Activated T-cell treated with anti-CD3 and anti-CD28 coated beads, Interleukin-2, amount 50 U/mL, for 4 hours (primary cell): ENCODE results near the gene SHISA7. TPM values are rescaled to one million over a fixed set of nuclear protein-coding genes. Genes with fewer than 3 reads are reported as not detected.

Experiments used
- ATAC-seq, 2 donors: fragments of 200-7000 bp; cut with Tn5 transposase; one replicate each; pipeline ENCODE4 v1.10.0; 2021
- DNase-seq: peaks from one replicate; pipeline ENCODE4 v3.0.0-alpha.2; 2020
- H3K27me3 Mint-ChIP-seq: one replicate; pipeline ENCODE4 v1.8.0; 2021; ENCODE audit warnings: low read depth, mixed read lengths
- H3K36me3 Mint-ChIP-seq: one replicate; pipeline ENCODE4 v1.8.0; 2022; ENCODE audit warnings: mixed read lengths; ENCODE audit not compliant: insufficient read depth
- H3K4me1 Mint-ChIP-seq: one replicate; pipeline ENCODE4 v1.8.0; 2021; ENCODE audit warnings: low read depth, mixed read lengths
- H3K4me3 Mint-ChIP-seq: one replicate; pipeline ENCODE4 v1.8.0; 2021; ENCODE audit warnings: mild to moderate bottlenecking, moderate library complexity, mixed read lengths
- H3K9me3 Mint-ChIP-seq: one replicate; pipeline ENCODE4 v1.8.0; 2021; ENCODE audit warnings: mixed read lengths
- total RNA-seq, 3 donors: library from RNA; stranded (reverse); gene quantifications; one replicate each; pipeline ENCODE4 v1.2.1, GENCODE V29; 2021

Gene SHISA7
- total RNA-seq, 3 donors from 2014 or later = not detected

GRCh38 chr19:55484593-55485438 is 41.7 kb upstream of the SHISA7 start, which contains the start of gene NAT14:
Gene NAT14 (plus strand): TSS chr19:55485188. CDS start chr19:55485709, 521 bp downstream.
- Mint-ChIP-seq H3K4me3 (peak within 1 kb of the TSS; percentile 79), H3K27me3 (no peaks in the 10 kb centered on the region), H3K9me3 (no peaks in the 10 kb centered on the region), H3K36me3 (peaks cover 2% of the 10 kb centered on the region), H3K4me1 (peaks cover 18% of the 10 kb centered on the region)
- ATAC-seq (peak; percentile 78 to 82), DNase-seq (peak; percentile 47)

- Mint-ChIP-seq H3K27me3 (no peaks in the 10 kb centered on the region), H3K9me3 (no peaks in the 10 kb centered on the region), H3K4me3 (peak overlapping the region; percentile 79), H3K36me3 (peaks cover 2% of the 10 kb centered on the region), H3K4me1 (peaks cover 26% of the 10 kb centered on the region)
- DNase-seq (no peak), ATAC-seq (no peak)
Measured at GRCh38 chr19:55483706-55484592, 40.8 kb upstream of the SHISA7 start.

- H3K27me3 Mint-ChIP-seq = no peaks in the 10 kb centered on the region
- H3K4me3 Mint-ChIP-seq = peak overlapping the region; percentile 26
- peaks cover 4% of the 10 kb centered on the region for H3K36me3 Mint-ChIP-seq
- H3K9me3 Mint-ChIP-seq = no peaks in the 10 kb centered on the region
- ATAC-seq (no peak), DNase-seq (no peak)
- H3K4me1 Mint-ChIP-seq = peaks cover 34% of the 10 kb centered on the region
Measured at GRCh38 chr19:55482967-55483705, 40.0 kb upstream of the SHISA7 start.

GRCh38 chr19:55482156-55482961 is 39.3 kb upstream of the SHISA7 start:
- H3K4me3 Mint-ChIP-seq = peak overlapping the region; percentile 26
- peaks cover 4% of the 10 kb centered on the region for H3K36me3 Mint-ChIP-seq
- no peaks in the 10 kb centered on the region for H3K27me3 Mint-ChIP-seq
- H3K9me3 Mint-ChIP-seq = no peaks in the 10 kb centered on the region
- peaks cover 35% of the 10 kb centered on the region for H3K4me1 Mint-ChIP-seq
- DNase-seq = no peak
- no peak for ATAC-seq

- H3K4me1 Mint-ChIP-seq = peaks cover 32% of the 10 kb centered on the region
- peaks cover 4% of the 10 kb centered on the region for H3K36me3 Mint-ChIP-seq
- DNase-seq (no peak), ATAC-seq (no peak)
- H3K4me3 Mint-ChIP-seq = no peak overlapping the region
- no peaks in the 10 kb centered on the region for H3K27me3 Mint-ChIP-seq
- H3K9me3 Mint-ChIP-seq = no peaks in the 10 kb centered on the region
Measured at GRCh38 chr19:55481794-55482155, 38.7 kb upstream of the SHISA7 start.

- Mint-ChIP-seq H3K9me3 (no peaks in the 10 kb centered on the region), H3K27me3 (no peaks in the 10 kb centered on the region), H3K4me3 (no peak overlapping the region), H3K4me1 (peaks cover 33% of the 10 kb centered on the region), H3K36me3 (peaks cover 4% of the 10 kb centered on the region)
- ATAC-seq = no peak
- no peak for DNase-seq
Measured at GRCh38 chr19:55481148-55481793, 38.2 kb upstream of the SHISA7 start.

- peaks cover 4% of the 10 kb centered on the region for H3K36me3 Mint-ChIP-seq
- no peak for DNase-seq
- no peaks in the 10 kb centered on the region for H3K27me3 Mint-ChIP-seq
- H3K4me1 Mint-ChIP-seq = peaks cover 34% of the 10 kb centered on the region
- no peak overlapping the region for H3K4me3 Mint-ChIP-seq
- ATAC-seq = no peak
- no peaks in the 10 kb centered on the region for H3K9me3 Mint-ChIP-seq
Measured at GRCh38 chr19:55479451-55480230, 36.5 kb upstream of the SHISA7 start.

GRCh38 chr19:55479045-55479444 is 35.9 kb upstream of the SHISA7 start:
- no peaks in the 10 kb centered on the region for H3K27me3 Mint-ChIP-seq
- H3K4me3 Mint-ChIP-seq = no peak overlapping the region
- H3K36me3 Mint-ChIP-seq = peaks cover 4% of the 10 kb centered on the region
- H3K4me1 Mint-ChIP-seq = peaks cover 32% of the 10 kb centered on the region
- H3K9me3 Mint-ChIP-seq = no peaks in the 10 kb centered on the region
- no peak for ATAC-seq
- no peak for DNase-seq

- Mint-ChIP-seq H3K9me3 (no peaks in the 10 kb centered on the region), H3K36me3 (peaks cover 4% of the 10 kb centered on the region), H3K4me1 (peaks cover 32% of the 10 kb centered on the region), H3K27me3 (no peaks in the 10 kb centered on the region), H3K4me3 (peak overlapping the region; percentile 54)
- DNase-seq (no peak), ATAC-seq (no peak)
Measured at GRCh38 chr19:55478364-55478763, 35.3 kb upstream of the SHISA7 start.

GRCh38 chr19:55477905-55478304 is 34.8 kb upstream of the SHISA7 start:
- H3K36me3 Mint-ChIP-seq = peaks cover 4% of the 10 kb centered on the region
- H3K9me3 Mint-ChIP-seq = no peaks in the 10 kb centered on the region
- DNase-seq (no peak), ATAC-seq (no peak)
- H3K4me3 Mint-ChIP-seq = peak overlapping the region; percentile 54
- no peaks in the 10 kb centered on the region for H3K27me3 Mint-ChIP-seq
- H3K4me1 Mint-ChIP-seq = peaks cover 32% of the 10 kb centered on the region

GRCh38 chr19:55476100-55476775 is 33.1 kb upstream of the SHISA7 start, which contains the start of gene ZNF628:
Gene ZNF628 (plus strand): TSS chr19:55476617. CDS start chr19:55479911, 3,294 bp downstream.
- ATAC-seq (peak; percentile 95 to 97), DNase-seq (peak; percentile 97)
- peak within 1 kb of the TSS; percentile 85 for H3K4me3 Mint-ChIP-seq
- H3K9me3 Mint-ChIP-seq = no peaks in the 10 kb centered on the region
- H3K27me3 Mint-ChIP-seq = no peaks in the 10 kb centered on the region
- H3K4me1 Mint-ChIP-seq = peaks cover 32% of the 10 kb centered on the region
- peaks cover 2% of the 10 kb centered on the region for H3K36me3 Mint-ChIP-seq
